HCT116 (cell line): Measurements from ENCODE around the gene GBE1.

Experiments
- CTCF ChIP-seq, 3 experiments: fragments of 200-600 bp in 1 of 3; sonication (generic) in 1 of 3; IDR thresholded peaks in 2 of 3; conservative IDR thresholded peaks in 1 of 3; 2 replicates each; pipeline ENCODE4 v1.5.1; 2012 to 2017; ENCODE audit warnings: low read depth in 2 of 3, low read length in 2 of 3, antibody characterized with exemption in 1 of 3, borderline replicate concordance in 1 of 3, control low read depth in 1 of 3, mild to moderate bottlenecking in 1 of 3, mixed read lengths in 1 of 3, mixed run types in 1 of 3, moderate library complexity in 1 of 3; ENCODE audit not compliant: insufficient read depth in 1 of 3
- ELF1 ChIP-seq: IDR thresholded peaks from 2 replicates; pipeline ENCODE4 v1.6.1; 2012; ENCODE audit warnings: low read depth, borderline replicate concordance
- EZH2 ChIP-seq: fragments of 200-600 bp; sonication (generic); IDR thresholded peaks from 2 replicates; pipeline ENCODE4 v1.6.1; 2017; ENCODE audit warnings: antibody characterized with exemption, mixed run types
- JUND ChIP-seq: IDR thresholded peaks from 2 replicates; pipeline ENCODE4 v1.6.1; 2012
- POLR2A ChIP-seq: IDR thresholded peaks from 2 replicates; pipeline ENCODE4 v1.7.0; 2011; ENCODE audit warnings: borderline replicate concordance; ENCODE audit not compliant: insufficient read depth, insufficient read length; ENCODE audit errors: extremely low read depth
- POLR2AphosphoS5 ChIP-seq: IDR thresholded peaks from 2 replicates; pipeline ENCODE4 v1.6.1; 2011; ENCODE audit warnings: mild to moderate bottlenecking, low read depth, low read length, moderate library complexity
- REST ChIP-seq: IDR thresholded peaks from 2 replicates; pipeline ENCODE4 v1.6.1; 2012; ENCODE audit warnings: low read depth
- SP1 ChIP-seq: IDR thresholded peaks from 2 replicates; pipeline ENCODE4 v1.6.1; 2012; ENCODE audit warnings: low read depth
- YY1 ChIP-seq: IDR thresholded peaks from 2 replicates; pipeline ENCODE4 v1.6.1; 2011; ENCODE audit warnings: low read length, low read depth, moderate library complexity, mild to moderate bottlenecking; ENCODE audit not compliant: insufficient replicate concordance; ENCODE audit errors: extremely low read depth
- ZNF274 ChIP-seq: fragments of 200-500 bp; sonication (Bioruptor generic); IDR thresholded peaks from 2 replicates; pipeline ENCODE4 v1.6.1; 2014; ENCODE audit warnings: mild to moderate bottlenecking, low read depth, low read length, inconsistent platforms

GRCh38 chr3:81554801-81555200 lies 206.6 kb downstream of the GBE1 start:
- TF ChIP-seq POLR2A (no peak), ZNF274 (no peak), CTCF (IDR thresholded peaks at IDR 0.05 in 2 of 3, conservative IDR thresholded peaks at IDR 0.05 in 1 of 3; ENCODE audit: borderline replicate concordance in 1 of 3, insufficient read depth in 1 of 3, low read depth in 2 of 3, low read length in 2 of 3) (no peak), YY1 (no peak), POLR2AphosphoS5 (no peak), REST (no peak), ELF1 (no peak), JUND (no peak), EZH2 (no peak), SP1 (no peak)
